SHP77 treated with DMSO at 0.1 percent for 48 hours (cell line): Measurements from ENCODE around the gene ZNF750.

Experiments used
- DNase-seq: peaks from one replicate; lab custom pipeline; 2025; lab: John Stamatoyannopoulos, UW

ZNF750 gene

GRCh38 chr17:82839617-82840292 is at the start of gene ZNF750:
ZNF750 (minus strand) TSS chr17:82840022; CDS start chr17:82832454, 7,568 bp downstream.
- DNase-seq = no peak

GRCh38 chr17:82888583-82889495 is 49.0 kb upstream of the ZNF750 start:
- DNase-seq = no peak

GRCh38 chr17:82887255-82888164 is 47.7 kb upstream of the ZNF750 start:
- no peak for DNase-seq

GRCh38 chr17:82884970-82885353 is 45.1 kb upstream of the ZNF750 start:
- DNase-seq = no peak

- DNase-seq = no peak
These were observed 44.6 kb upstream of the ZNF750 start for GRCh38 chr17:82884341-82884969.

GRCh38 chr17:82883419-82884031 is 43.7 kb upstream of the ZNF750 start:
- DNase-seq = no peak

GRCh38 chr17:82882715-82883418 is 43.0 kb upstream of the ZNF750 start:
- no peak for DNase-seq

- no peak for DNase-seq
These were observed 42.3 kb upstream of the ZNF750 start for GRCh38 chr17:82881900-82882714.

GRCh38 chr17:82881324-82881823 is 41.6 kb upstream of the ZNF750 start:
- DNase-seq = no peak

GRCh38 chr17:82880620-82881323 is 41.0 kb upstream of the ZNF750 start:
- no peak for DNase-seq

- DNase-seq = no peak
These were observed 39.4 kb upstream of the ZNF750 start for GRCh38 chr17:82879241-82879640.

- no peak for DNase-seq
These were observed 38.7 kb upstream of the ZNF750 start for GRCh38 chr17:82878527-82878926.

GRCh38 chr17:82876602-82877379 is 37.0 kb upstream of the ZNF750 start:
- DNase-seq = no peak

- DNase-seq = no peak
These were observed 36.3 kb upstream of the ZNF750 start for GRCh38 chr17:82876149-82876548.

GRCh38 chr17:82875407-82875856 is 35.6 kb upstream of the ZNF750 start:
- no peak for DNase-seq

GRCh38 chr17:82874011-82874835 is 34.4 kb upstream of the ZNF750 start:
- no peak for DNase-seq

- DNase-seq = no peak
These were observed 33.7 kb upstream of the ZNF750 start for GRCh38 chr17:82873521-82873920.
